ENCODE results near the gene TSPAN9.

DNA sequence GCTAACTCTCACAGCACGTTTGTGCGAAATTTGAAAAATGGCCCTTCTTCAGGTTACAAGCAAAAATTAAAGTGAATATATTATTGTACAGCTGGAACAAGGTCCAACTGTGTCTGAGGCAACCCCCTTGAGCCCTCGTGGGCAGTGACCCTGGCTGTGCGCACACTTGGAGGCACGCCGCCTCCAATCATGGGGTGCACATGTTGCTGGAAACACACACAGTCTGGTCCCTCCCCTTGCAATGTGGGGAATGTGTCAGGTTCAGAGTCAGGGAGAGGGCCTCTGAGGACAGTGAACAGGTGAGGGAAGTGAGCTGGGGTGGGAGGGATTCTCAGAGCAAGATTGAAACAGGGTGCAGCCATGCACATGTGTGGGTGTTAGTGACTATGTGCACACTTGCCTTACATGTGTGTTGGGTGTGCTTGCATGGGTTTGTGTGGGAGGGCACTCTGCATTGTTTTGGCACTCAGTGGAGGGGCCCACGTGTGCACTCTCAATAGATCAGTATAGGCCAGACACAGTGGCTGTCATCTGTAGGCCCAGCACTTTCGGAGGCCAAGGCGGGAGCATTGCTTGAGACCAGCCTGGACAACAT lies 9.6 kb downstream of the TSPAN9 start:
- TF ChIP-seq ATF2 (CRISPR knock-in tag; IDR thresholded peaks at IDR 0.05) (no peak), NRF1 (conservative IDR thresholded peaks at IDR 0.05 in 1 of 2, IDR thresholded peaks at IDR 0.05 in 1 of 2) (no peak), RCOR1 (IDR thresholded peaks at IDR 0.05; ENCODE audit: borderline replicate concordance in 1 of 2, low read depth in 2 of 2, low read length in 2 of 2) (no peak), CTCF (IDR thresholded peaks at IDR 0.05 in 2 of 3, conservative IDR thresholded peaks at IDR 0.05 in 1 of 3; ENCODE audit: insufficient read depth in 2 of 3, low read depth in 1 of 3, low read length in 3 of 3) (no peak)
- TF ChIP-seq, protein P1, sequence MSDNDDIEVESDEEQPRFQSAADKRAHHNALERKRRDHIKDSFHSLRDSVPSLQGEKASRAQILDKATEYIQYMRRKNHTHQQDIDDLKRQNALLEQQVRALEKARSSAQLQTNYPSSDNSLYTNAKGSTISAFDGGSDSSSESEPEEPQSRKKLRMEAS (CRISPR knock-in tag; IDR thresholded peaks at IDR 0.05): no peak
- TF ChIP-seq, protein P2, sequence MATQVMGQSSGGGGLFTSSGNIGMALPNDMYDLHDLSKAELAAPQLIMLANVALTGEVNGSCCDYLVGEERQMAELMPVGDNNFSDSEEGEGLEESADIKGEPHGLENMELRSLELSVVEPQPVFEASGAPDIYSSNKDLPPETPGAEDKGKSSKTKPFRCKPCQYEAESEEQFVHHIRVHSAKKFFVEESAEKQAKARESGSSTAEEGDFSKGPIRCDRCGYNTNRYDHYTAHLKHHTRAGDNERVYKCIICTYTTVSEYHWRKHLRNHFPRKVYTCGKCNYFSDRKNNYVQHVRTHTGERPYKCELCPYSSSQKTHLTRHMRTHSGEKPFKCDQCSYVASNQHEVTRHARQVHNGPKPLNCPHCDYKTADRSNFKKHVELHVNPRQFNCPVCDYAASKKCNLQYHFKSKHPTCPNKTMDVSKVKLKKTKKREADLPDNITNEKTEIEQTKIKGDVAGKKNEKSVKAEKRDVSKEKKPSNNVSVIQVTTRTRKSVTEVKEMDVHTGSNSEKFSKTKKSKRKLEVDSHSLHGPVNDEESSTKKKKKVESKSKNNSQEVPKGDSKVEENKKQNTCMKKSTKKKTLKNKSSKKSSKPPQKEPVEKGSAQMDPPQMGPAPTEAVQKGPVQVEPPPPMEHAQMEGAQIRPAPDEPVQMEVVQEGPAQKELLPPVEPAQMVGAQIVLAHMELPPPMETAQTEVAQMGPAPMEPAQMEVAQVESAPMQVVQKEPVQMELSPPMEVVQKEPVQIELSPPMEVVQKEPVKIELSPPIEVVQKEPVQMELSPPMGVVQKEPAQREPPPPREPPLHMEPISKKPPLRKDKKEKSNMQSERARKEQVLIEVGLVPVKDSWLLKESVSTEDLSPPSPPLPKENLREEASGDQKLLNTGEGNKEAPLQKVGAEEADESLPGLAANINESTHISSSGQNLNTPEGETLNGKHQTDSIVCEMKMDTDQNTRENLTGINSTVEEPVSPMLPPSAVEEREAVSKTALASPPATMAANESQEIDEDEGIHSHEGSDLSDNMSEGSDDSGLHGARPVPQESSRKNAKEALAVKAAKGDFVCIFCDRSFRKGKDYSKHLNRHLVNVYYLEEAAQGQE (IDR thresholded peaks at IDR 0.05; ENCODE audit: borderline replicate concordance): no peak
- TF ChIP-seq, protein P2 (CRISPR knock-in tag; IDR thresholded peaks at IDR 0.05; ENCODE audit: low read depth): no peak

Measured in K562 (cell line).